AG04450 (cell line): ENCODE results near the gene NXPH4. TPM values are rescaled to one million over a fixed set of nuclear protein-coding genes. Genes with fewer than 3 reads are reported as not detected.
A peak's percentile ranks its signal among the peaks of the same experiment; 100 is the strongest.

Experiments
- CTCF ChIA-PET: fragments of 300-600, 350-600 bp; formaldehyde crosslinking; extraction: SDS; loops from one replicate; lab custom pipeline; 2022; ENCODE audit warnings: antibody characterized with exemption, inconsistent platforms; lab: Charles Lee
- POLR2A ChIA-PET: fragments of 350-600 bp; formaldehyde crosslinking; extraction: SDS; loops from one replicate; lab custom pipeline; 2021; ENCODE audit warnings: antibody characterized with exemption, inconsistent platforms; lab: Yijun Ruan, JAX
- DNase-seq: peaks from one replicate; pipeline ENCODE4 v3.0.0-alpha.2; 2011; ENCODE audit warnings: low read depth, low spot score
- H3K27ac ChIP-seq: one replicate; pipeline ENCODE4 v1.5.1; 2012; ENCODE audit warnings: low read depth, low read length, control low read depth
- H3K27me3 ChIP-seq: one replicate; pipeline ENCODE4 v1.6.0; 2012; ENCODE audit warnings: low read length; ENCODE audit not compliant: control insufficient read depth, insufficient read depth
- H3K4me3 ChIP-seq: 2 replicates; pipeline ENCODE4 v1.5.1; 2011; ENCODE audit warnings: mild to moderate bottlenecking, low read depth, low read length, control low read depth
- H3K9me3 ChIP-seq: 2 replicates; pipeline ENCODE4 v1.5.1; 2012; ENCODE audit warnings: low read length; ENCODE audit not compliant: control insufficient read depth, insufficient read depth
- polyA plus RNA-seq: library from polyadenylated mRNA; depleted of rRNA; stranded (reverse); fragments of >200 nt; gene quantifications from 2 replicates; pipeline ENCODE4 v1.2.3, GENCODE V29; 2011
- TF ChIP-seq, protein P1 (sequence below): IDR thresholded peaks from 2 replicates; pipeline ENCODE4 v1.5.1; 2011; ENCODE audit warnings: low read depth, low read length, control low read depth, inconsistent platforms

Gene NXPH4
- polyA plus RNA-seq, 1 experiment, result 0.79 TPM

DNA sequence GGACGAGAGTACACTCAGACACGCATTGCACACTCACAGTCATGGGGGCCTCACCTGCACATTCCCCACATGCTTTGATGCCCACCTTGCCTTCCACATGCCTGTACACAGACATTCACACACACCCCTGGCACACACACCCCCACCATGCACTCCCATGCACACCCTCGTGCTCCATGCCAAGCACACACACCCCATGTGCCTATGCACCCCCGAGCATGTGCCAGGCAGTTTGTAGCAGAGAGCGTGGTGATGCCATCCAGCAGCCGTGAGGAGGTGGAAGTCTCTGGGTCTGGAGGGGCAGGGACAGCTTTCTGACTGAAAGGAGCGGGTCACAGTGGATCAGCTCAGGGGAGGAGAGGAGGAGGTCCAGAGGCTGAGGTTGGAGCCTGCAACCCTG is 10.7 kb upstream of the NXPH4 start:
- TF ChIP-seq, protein P1, sequence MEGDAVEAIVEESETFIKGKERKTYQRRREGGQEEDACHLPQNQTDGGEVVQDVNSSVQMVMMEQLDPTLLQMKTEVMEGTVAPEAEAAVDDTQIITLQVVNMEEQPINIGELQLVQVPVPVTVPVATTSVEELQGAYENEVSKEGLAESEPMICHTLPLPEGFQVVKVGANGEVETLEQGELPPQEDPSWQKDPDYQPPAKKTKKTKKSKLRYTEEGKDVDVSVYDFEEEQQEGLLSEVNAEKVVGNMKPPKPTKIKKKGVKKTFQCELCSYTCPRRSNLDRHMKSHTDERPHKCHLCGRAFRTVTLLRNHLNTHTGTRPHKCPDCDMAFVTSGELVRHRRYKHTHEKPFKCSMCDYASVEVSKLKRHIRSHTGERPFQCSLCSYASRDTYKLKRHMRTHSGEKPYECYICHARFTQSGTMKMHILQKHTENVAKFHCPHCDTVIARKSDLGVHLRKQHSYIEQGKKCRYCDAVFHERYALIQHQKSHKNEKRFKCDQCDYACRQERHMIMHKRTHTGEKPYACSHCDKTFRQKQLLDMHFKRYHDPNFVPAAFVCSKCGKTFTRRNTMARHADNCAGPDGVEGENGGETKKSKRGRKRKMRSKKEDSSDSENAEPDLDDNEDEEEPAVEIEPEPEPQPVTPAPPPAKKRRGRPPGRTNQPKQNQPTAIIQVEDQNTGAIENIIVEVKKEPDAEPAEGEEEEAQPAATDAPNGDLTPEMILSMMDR, result no peak
- Histone ChIP-seq H3K4me3 (no peak overlapping the region), H3K9me3 (no peaks in the 10 kb centered on the region; the same call in 1 of the 2 replicates), H3K27me3 (no peaks in the 10 kb centered on the region), H3K27ac (no peak overlapping the region)
- DNase-seq, result no peak
- ChIA-PET POLR2A (no interaction called here), CTCF (no interaction called here)

DNA sequence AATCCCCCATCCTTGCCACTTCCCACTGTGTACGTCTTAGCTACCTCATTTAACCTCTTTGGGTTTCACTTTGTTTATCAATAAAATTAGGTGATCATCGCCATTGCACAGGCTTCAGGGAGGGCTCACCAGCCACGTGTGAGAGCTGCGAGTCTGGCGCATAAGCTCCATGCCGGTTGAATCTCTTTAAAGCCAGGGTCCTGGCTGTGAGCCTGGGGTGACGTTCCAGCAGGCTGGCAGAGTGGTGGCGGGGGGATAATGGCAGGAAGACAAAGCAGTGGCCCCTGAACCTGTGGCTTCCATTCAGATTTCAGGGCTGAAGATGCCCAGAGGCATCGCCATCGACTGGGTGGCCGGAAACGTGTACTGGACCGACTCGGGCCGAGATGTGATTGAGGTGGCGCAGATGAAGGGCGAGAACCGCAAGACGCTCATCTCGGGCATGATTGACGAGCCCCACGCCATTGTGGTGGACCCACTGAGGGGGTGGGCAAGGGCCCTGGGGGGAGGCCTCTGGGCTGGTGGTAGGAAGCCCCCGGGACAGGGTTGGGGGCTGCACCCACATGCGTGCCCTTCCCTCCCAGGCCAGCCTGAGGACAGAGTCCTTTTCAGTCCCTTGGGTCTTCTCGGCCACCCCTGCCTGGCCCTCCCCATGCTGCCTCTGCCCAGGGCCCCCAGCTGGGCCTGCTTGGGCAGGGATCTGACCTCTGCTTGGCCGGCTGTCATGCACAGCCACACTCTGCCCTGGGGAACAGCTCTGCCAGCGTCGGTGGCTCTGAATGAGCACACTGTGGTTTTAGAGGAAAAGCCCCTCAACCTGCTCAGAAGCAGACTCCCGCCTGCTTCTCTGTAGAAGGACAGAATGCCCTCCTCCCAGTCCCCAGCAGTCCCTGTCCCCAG is 8.6 kb upstream of the NXPH4 start:
- Histone ChIP-seq H3K27me3 (no peaks in the 10 kb centered on the region), H3K4me3 (no peak overlapping the region), H3K27ac (peak overlapping the region; percentile 2), H3K9me3 (no peaks in the 10 kb centered on the region; the same call in 1 of the 2 replicates)
- CTCF ChIA-PET, result no interaction called here
- TF ChIP-seq, protein P1, result no peak
- POLR2A ChIA-PET, result no interaction called here
- no peak for DNase-seq

DNA sequence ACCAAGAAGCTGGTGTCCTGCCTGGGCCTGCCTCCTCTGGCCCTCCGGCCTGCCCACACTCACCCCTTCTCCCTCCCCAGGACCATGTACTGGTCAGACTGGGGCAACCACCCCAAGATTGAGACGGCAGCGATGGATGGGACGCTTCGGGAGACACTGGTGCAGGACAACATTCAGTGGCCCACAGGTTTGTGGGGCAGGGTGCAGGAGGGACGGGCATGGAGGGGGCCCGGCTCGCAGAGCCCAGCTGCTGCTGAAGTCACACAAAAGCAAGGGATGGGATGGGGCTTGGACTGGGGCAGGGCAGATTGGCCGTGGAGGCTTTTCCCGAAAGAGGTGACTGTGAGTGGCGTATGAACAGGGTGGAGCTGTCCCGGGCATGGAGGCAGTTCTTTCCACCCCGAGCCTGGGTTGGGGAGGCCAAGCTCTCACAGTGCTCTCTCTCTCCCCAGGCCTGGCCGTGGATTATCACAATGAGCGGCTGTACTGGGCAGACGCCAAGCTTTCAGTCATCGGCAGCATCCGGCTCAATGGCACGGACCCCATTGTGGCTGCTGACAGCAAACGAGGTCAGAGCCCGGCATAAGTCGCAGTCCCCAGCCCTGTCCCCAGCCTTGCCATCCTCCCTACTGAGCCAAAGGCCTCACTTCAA is 7.8 kb upstream of the NXPH4 start:
- Histone ChIP-seq H3K27ac (no peak overlapping the region), H3K9me3 (no peaks in the 10 kb centered on the region; the same call in 1 of the 2 replicates), H3K27me3 (peaks cover 1% of the 10 kb centered on the region), H3K4me3 (no peak overlapping the region)
- TF ChIP-seq, protein P1, result no peak
- ChIA-PET CTCF (no interaction called here), POLR2A (no interaction called here)
- no peak for DNase-seq

DNA sequence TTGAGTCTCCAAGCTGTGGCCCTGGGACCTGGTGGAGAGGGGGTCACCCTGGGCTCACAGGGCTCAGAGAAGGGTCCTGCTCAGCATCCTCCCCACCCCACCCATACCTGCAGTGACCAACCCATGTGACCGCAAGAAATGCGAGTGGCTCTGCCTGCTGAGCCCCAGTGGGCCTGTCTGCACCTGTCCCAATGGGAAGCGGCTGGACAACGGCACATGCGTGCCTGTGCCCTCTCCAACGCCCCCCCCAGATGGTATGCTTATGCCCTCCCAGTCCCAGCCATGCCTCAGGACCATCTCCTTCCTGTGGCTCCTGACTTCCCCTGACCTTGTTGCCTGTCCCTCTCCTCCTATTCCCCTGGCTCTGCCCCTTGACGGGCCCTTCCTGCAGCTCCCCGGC is 6.7 kb upstream of the NXPH4 start:
- H3K27me3 ChIP-seq, result peaks cover 6% of the 10 kb centered on the region
- no peak overlapping the region for H3K4me3 ChIP-seq
- ChIA-PET POLR2A (no interaction called here), CTCF (no interaction called here)
- TF ChIP-seq, protein P1, result no peak
- H3K9me3 ChIP-seq, result no peaks in the 10 kb centered on the region; the same call in 1 of the 2 replicates
- DNase-seq, result no peak
- no peak overlapping the region for H3K27ac ChIP-seq

DNA sequence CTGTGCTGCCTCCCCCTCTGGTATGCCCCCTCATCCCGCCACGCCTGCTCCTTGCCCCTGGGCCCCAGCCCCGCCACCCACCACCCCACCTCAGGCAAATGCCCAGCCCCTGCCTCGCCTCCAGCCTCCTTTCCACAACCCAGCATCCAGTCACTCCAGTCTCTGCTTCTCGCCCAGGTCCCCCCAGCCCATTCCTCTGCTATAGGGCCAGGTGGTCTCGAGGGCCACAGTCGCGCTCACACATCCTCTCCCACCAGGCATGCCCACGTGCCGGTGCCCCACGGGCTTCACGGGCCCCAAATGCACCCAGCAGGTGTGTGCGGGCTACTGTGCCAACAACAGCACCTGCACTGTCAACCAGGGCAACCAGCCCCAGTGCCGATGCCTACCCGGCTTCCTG is 6.1 kb upstream of the NXPH4 start:
- H3K9me3 ChIP-seq, result no peaks in the 10 kb centered on the region; the same call in 1 of the 2 replicates
- H3K27ac ChIP-seq, result no peak overlapping the region
- peaks cover 11% of the 10 kb centered on the region for H3K27me3 ChIP-seq
- CTCF ChIA-PET, result interaction anchor here (0.6 to 1.0 kb wide), 2 partner anchors 29 to 90 kb away, joined by 3 read pairs; no protein-coding TSS in a partner anchor
- H3K4me3 ChIP-seq, result no peak overlapping the region
- TF ChIP-seq, protein P1, result no peak
- POLR2A ChIA-PET, result no interaction called here
- DNase-seq, result no peak
